Fibroblast of mammary gland (primary cell): ENCODE data around the gene KCNC4.

ENCODE experiments used
- DNase-seq: peaks from one replicate; pipeline ENCODE4 v3.0.0-alpha.2; 2010; ENCODE audit warnings: low read depth
- H3K4me3 ChIP-seq: 2 replicates; pipeline ENCODE4 v1.5.1; 2011; ENCODE audit warnings: low read depth, mild to moderate bottlenecking, low read length, moderate library complexity; ENCODE audit not compliant: control insufficient read depth
- TF ChIP-seq, protein P1 (sequence below): conservative IDR thresholded peaks from 2 replicates; pipeline ENCODE4 v1.5.1; 2011; ENCODE audit warnings: low read depth, low read length, inconsistent platforms; ENCODE audit not compliant: control insufficient read depth, insufficient read depth

KCNC4 gene

GRCh38 chr1:110210604-110211495 lies 736 bp downstream of the KCNC4 start:
- no peak for DNase-seq
- TF ChIP-seq, protein P1, sequence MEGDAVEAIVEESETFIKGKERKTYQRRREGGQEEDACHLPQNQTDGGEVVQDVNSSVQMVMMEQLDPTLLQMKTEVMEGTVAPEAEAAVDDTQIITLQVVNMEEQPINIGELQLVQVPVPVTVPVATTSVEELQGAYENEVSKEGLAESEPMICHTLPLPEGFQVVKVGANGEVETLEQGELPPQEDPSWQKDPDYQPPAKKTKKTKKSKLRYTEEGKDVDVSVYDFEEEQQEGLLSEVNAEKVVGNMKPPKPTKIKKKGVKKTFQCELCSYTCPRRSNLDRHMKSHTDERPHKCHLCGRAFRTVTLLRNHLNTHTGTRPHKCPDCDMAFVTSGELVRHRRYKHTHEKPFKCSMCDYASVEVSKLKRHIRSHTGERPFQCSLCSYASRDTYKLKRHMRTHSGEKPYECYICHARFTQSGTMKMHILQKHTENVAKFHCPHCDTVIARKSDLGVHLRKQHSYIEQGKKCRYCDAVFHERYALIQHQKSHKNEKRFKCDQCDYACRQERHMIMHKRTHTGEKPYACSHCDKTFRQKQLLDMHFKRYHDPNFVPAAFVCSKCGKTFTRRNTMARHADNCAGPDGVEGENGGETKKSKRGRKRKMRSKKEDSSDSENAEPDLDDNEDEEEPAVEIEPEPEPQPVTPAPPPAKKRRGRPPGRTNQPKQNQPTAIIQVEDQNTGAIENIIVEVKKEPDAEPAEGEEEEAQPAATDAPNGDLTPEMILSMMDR: no peak
- peak overlapping the region; percentile 29 for H3K4me3 ChIP-seq

GRCh38 chr1:110211496-110212168 lies 1.5 kb downstream of the KCNC4 start:
- peak overlapping the region; percentile 2 for H3K4me3 ChIP-seq
- TF ChIP-seq, protein P1: no peak
- no peak for DNase-seq

- no peak overlapping the region for H3K4me3 ChIP-seq
- TF ChIP-seq, protein P1: no peak
- DNase-seq: no peak
Measured at GRCh38 chr1:110212169-110213142, 2.3 kb downstream of the KCNC4 start.

DNA sequence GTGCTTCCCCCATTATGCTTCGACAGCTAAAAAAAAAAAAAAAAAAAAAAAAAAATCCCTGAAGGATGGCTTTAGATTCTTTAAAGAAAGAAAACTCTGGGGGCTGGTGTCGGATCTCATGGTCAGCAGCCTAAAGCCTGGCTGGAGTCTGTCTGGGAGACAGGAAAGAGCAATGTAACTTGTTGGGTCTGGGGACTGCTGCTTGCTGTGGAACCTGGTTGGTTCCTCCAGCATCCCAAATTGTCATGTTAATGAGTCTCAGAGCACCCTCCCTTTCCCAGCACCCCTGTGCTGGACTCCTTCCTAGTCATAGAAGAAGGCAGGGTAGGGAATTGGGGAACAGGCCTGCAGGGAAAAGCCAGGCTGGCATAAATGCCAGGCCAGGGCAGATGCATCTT lies 3.0 kb downstream of the KCNC4 start:
- TF ChIP-seq, protein P1: no peak
- DNase-seq: no peak

GRCh38 chr1:110214454-110215404 lies 4.6 kb downstream of the KCNC4 start:
- TF ChIP-seq, protein P1: no peak
- H3K4me3 ChIP-seq: no peak overlapping the region
- DNase-seq: no peak

More for the DNA sequence above, 3.0 kb downstream of the KCNC4 start:
- H3K4me3 ChIP-seq: no peak overlapping the region
